K562 (cell line): ENCODE measurements around the gene SLC17A9. TPM values are rescaled to one million over a fixed set of nuclear protein-coding genes. Genes with fewer than 3 reads are reported as not detected.

Experiments
- ARNT ChIP-seq, 2 experiments: fragments of 450-650 bp; IDR thresholded peaks; 2 replicates each; pipeline ENCODE4 v1.6.1; 2016; ENCODE audit warnings: mild to moderate bottlenecking in 1 of 2
- CCAR2 ChIP-seq: fragments of 200-400 bp; formaldehyde crosslinking; IDR thresholded peaks from 2 replicates; pipeline ENCODE4 v1.6.1; 2017; ENCODE audit warnings: mild to moderate bottlenecking, low read depth, low read length
- CEBPG ChIP-seq, 3 experiments: fragments of 200-800 bp in 1 of 3; sonication (Bioruptor generic) in 1 of 3; sonication (generic) in 1 of 3; formaldehyde crosslinking in 1 of 3; IDR thresholded peaks in 2 of 3; conservative IDR thresholded peaks in 1 of 3; 2 replicates each; pipeline versions ENCODE4 v1.6.1 to v1.8.0; 2016 to 2022; ENCODE audit warnings: missing compliant biosample characterization in 2 of 3, missing genetic modification characterization in 2 of 3, mild to moderate bottlenecking in 1 of 3, missing genetic modification reagents in 1 of 3
- CHD1 ChIP-seq: fragments of 200-600 bp; sonication (generic); IDR thresholded peaks from one replicate; pipeline ENCODE4 v1.6.1; 2012; ENCODE audit warnings: mild to moderate bottlenecking, moderate library complexity, low read length, inconsistent platforms
- EP400 ChIP-seq: fragments of 450-650 bp; IDR thresholded peaks from 2 replicates; pipeline ENCODE4 v1.6.1; 2017; ENCODE audit warnings: antibody characterized with exemption, mild to moderate bottlenecking, moderate library complexity
- GATA2 ChIP-seq: sonication (generic); formaldehyde crosslinking; IDR thresholded peaks from 2 replicates; pipeline ENCODE4 v1.4.0; 2020; ENCODE audit warnings: mild to moderate bottlenecking, missing genetic modification reagents
- HDAC3 ChIP-seq: fragments of 450-650 bp; IDR thresholded peaks from 2 replicates; pipeline ENCODE4 v1.6.1; 2018; ENCODE audit warnings: borderline replicate concordance, mild to moderate bottlenecking, moderate library complexity; ENCODE audit not compliant: partially characterized antibody
- MAFG ChIP-seq: fragments of 450-650 bp; conservative IDR thresholded peaks from 2 replicates; pipeline ENCODE4 v1.6.1; 2016; ENCODE audit warnings: missing genetic modification characterization, missing compliant biosample characterization
- MAZ ChIP-seq, 2 experiments: fragments of 450-650 bp in 1 of 2; sonication (generic) in 1 of 2; formaldehyde crosslinking; IDR thresholded peaks in 1 of 2; conservative IDR thresholded peaks in 1 of 2; 2 replicates each; pipeline versions ENCODE4 v1.4.0 to v1.5.0; 2020; ENCODE audit warnings: mild to moderate bottlenecking in 1 of 2, missing genetic modification reagents in 1 of 2
- NFE2L1 ChIP-seq: fragments of 450-650 bp; IDR thresholded peaks from 2 replicates; pipeline ENCODE4 v1.6.1; 2016; ENCODE audit warnings: missing genetic modification characterization, low read depth, mild to moderate bottlenecking, missing compliant biosample characterization, moderate library complexity, borderline replicate concordance
- NFIX ChIP-seq: fragments of 250-450 bp; sonication (Bioruptor Pico); IDR thresholded peaks from 2 replicates; pipeline ENCODE4 v1.4.0; 2020; ENCODE audit warnings: low read depth, mild to moderate bottlenecking, moderate library complexity
- NR1H2 ChIP-seq: sonication (generic); formaldehyde crosslinking; IDR thresholded peaks from 2 replicates; pipeline ENCODE4 v1.4.0; 2020; ENCODE audit warnings: mild to moderate bottlenecking, missing genetic modification reagents
- NR2C1 ChIP-seq, 2 experiments: fragments of 450-650 bp; IDR thresholded peaks; 2 replicates each; pipeline ENCODE4 v1.6.1; 2017; ENCODE audit warnings: mild to moderate bottlenecking in 2 of 2, antibody characterized with exemption in 1 of 2, inconsistent platforms in 1 of 2, missing compliant biosample characterization in 1 of 2, missing genetic modification characterization in 1 of 2
- PCBP2 ChIP-seq: fragments of 200-400 bp; formaldehyde crosslinking; IDR thresholded peaks from 2 replicates; pipeline ENCODE4 v1.6.1; 2018; ENCODE audit warnings: low read length, low read depth, mild to moderate bottlenecking, moderate library complexity; ENCODE audit not compliant: poor library complexity, severe bottlenecking
- RBFOX2 ChIP-seq: fragments of 200-400 bp; formaldehyde crosslinking; IDR thresholded peaks from 2 replicates; pipeline ENCODE4 v1.6.1; 2017; ENCODE audit warnings: low read depth, mild to moderate bottlenecking, low read length, moderate library complexity
- TAF7 ChIP-seq: fragments of 450-650 bp; IDR thresholded peaks from 2 replicates; pipeline ENCODE4 v1.6.1; 2016; ENCODE audit warnings: missing genetic modification characterization, missing compliant biosample characterization
- TEAD4 ChIP-seq, 2 experiments: sonication (generic) in 1 of 2; formaldehyde crosslinking in 1 of 2; IDR thresholded peaks; 2 replicates each; pipeline versions ENCODE4 v1.6.1 to v1.8.0; 2012 to 2022; ENCODE audit warnings: borderline replicate concordance in 1 of 2, inconsistent platforms in 1 of 2, low read length in 1 of 2, mild to moderate bottlenecking in 1 of 2, missing genetic modification reagents in 1 of 2
- U2AF2 ChIP-seq: fragments of 200-400 bp; formaldehyde crosslinking; optimal IDR thresholded peaks from 2 replicates; pipeline ENCODE3; 2017; ENCODE audit warnings: low read depth, mild to moderate bottlenecking, low read length
- ZKSCAN8 ChIP-seq: fragments of 200-800 bp; sonication (Bioruptor generic); IDR thresholded peaks from 2 replicates; pipeline ENCODE4 v1.6.1; 2016; ENCODE audit warnings: missing genetic modification characterization, missing compliant biosample characterization
- ZNF121 ChIP-seq: sonication (generic); formaldehyde crosslinking; conservative IDR thresholded peaks from 2 replicates; pipeline ENCODE4 v1.8.0; 2022; ENCODE audit warnings: missing genetic modification reagents
- ZNF431 ChIP-seq: sonication (generic); formaldehyde crosslinking; IDR thresholded peaks from 2 replicates; pipeline ENCODE4 v1.8.0; 2022; ENCODE audit warnings: mild to moderate bottlenecking, missing genetic modification reagents
- polyA plus RNA-seq, 8 experiments: library from polyadenylated mRNA; depleted of rRNA in 4 of 8; stranded (reverse) in 5 of 8; unstranded in 3 of 8; fragments of >200 nt; fragmentation: Nextera tagmentation in 2 of 8; fragmentation: Illumina TruSeq in 1 of 8; extraction: Ambion mirVana in 2 of 8; extraction: Trizol in 1 of 8; gene quantifications; 2 replicates each; pipeline versions ENCODE4 v1.2.1 to v1.2.3, GENCODE V29; 2011 to 2014; ENCODE audit warnings: inconsistent platforms in 1 of 8, missing spikeins in 1 of 8
- total RNA-seq, 7 experiments: library from RNA; depleted of rRNA in 6 of 7; stranded (reverse); fragments of >200 nt in 6 of 7; fragmentation: Illumina TruSeq in 2 of 7; extraction: Trizol in 2 of 7; gene quantifications; 2 replicates each; pipeline versions ENCODE4 v1.2.1 to v1.2.3, GENCODE V29; 2011 to 2021; ENCODE audit warnings: low replicate concordance in 1 of 7
- TF ChIP-seq, protein P1 (sequence below): sonication (generic); formaldehyde crosslinking; IDR thresholded peaks from 2 replicates; pipeline ENCODE4 v1.8.0; 2022; ENCODE audit warnings: mild to moderate bottlenecking, missing genetic modification reagents
- TF ChIP-seq, protein P2 (sequence below): fragments of 250-450 bp; sonication (Bioruptor Pico); IDR thresholded peaks from 2 replicates; pipeline ENCODE4 v1.8.0; 2022; ENCODE audit warnings: moderate library complexity, mild to moderate bottlenecking, inconsistent platforms

The SLC17A9 gene
- total and polyA plus RNA-seq, 9 of the 15 experiments (the other 6 are each of a cell fraction or from before 2014, with no cell fraction given) = 0.04 to 0.31 TPM; not detected in 7

DNA sequence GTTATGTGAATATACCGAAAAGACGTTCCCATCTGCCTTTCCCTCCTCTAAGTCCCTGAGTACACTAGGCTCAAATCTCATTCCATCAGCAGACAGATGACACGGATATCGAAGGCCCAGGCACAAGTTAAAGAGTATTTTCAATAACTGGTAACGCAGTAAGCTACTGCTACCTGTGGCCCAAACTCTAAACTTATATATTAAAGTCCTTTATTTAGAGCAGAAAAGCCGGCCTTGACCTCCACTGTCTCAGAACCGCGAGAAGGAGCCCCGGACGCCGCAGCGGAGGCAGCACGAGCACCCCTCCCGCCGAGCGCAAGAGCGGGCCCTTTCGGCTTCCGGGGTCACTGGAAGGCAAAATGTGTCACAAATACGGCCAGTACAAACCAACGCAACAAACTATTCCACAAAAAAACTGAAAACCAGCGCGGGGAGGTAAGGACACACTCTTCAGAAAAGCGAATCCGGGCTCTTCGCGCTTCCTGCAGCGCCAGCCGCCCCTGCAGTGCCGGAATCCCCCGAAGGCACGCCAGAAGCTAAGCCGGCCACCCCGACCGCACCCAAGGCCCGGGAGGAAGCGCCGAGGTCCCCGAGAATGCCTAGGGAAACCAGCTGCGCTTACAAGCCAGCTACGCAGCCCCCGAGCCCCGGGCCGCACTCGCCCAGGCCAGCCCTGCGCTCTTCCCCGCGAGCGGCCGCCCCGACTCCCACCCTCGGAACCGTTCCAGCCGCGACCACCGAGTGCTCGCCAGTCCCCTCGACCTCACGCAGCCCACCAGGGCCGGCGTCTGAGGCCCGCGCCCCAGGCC lies 26.9 kb upstream of the SLC17A9 start (continued):
- TF ChIP-seq NR1H2 (CRISPR knock-in tag) = no peak
- TF ChIP-seq, protein P1, sequence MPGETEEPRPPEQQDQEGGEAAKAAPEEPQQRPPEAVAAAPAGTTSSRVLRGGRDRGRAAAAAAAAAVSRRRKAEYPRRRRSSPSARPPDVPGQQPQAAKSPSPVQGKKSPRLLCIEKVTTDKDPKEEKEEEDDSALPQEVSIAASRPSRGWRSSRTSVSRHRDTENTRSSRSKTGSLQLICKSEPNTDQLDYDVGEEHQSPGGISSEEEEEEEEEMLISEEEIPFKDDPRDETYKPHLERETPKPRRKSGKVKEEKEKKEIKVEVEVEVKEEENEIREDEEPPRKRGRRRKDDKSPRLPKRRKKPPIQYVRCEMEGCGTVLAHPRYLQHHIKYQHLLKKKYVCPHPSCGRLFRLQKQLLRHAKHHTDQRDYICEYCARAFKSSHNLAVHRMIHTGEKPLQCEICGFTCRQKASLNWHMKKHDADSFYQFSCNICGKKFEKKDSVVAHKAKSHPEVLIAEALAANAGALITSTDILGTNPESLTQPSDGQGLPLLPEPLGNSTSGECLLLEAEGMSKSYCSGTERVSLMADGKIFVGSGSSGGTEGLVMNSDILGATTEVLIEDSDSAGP (CRISPR knock-in tag) = no peak
- no peak for TF ChIP-seq RBFOX2
- no peak for TF ChIP-seq NFE2L1 (tag)
- TF ChIP-seq MAZ (CRISPR knock-in tag; conservative IDR thresholded peaks at IDR 0.05 in 1 of 2, IDR thresholded peaks at IDR 0.05 in 1 of 2) = 0 out of 4 replicates have a peak, but pooled peaks of 1 of the 2 experiments have one; percentile 18
- TF ChIP-seq U2AF2 = no peak
- no peak for TF ChIP-seq CCAR2
- no peak for TF ChIP-seq ZKSCAN8 (CRISPR knock-in tag)
- no peak for TF ChIP-seq ZNF121
- TF ChIP-seq ARNT (IDR thresholded peaks at IDR 0.05) = no peak
- peak; percentile 57 for TF ChIP-seq NR2C1 (IDR thresholded peaks at IDR 0.05)
- TF ChIP-seq NR2C1 (tag; IDR thresholded peaks at IDR 0.05) = peak; percentile 58
- peak; percentile 37; the same call in 1 of the 2 replicates for TF ChIP-seq EP400
- TF ChIP-seq MAFG (tag) = no peak
- TF ChIP-seq ZNF431 (CRISPR knock-in tag) = no peak
- TF ChIP-seq HDAC3 = no peak
- no peak for TF ChIP-seq CHD1
- no peak for TF ChIP-seq TAF7
- TF ChIP-seq PCBP2 = no peak
- TF ChIP-seq CEBPG (CRISPR knock-in tag; IDR thresholded peaks at IDR 0.05) = no peak
- TF ChIP-seq CEBPG (tag; conservative IDR thresholded peaks at IDR 0.05 in 1 of 2, IDR thresholded peaks at IDR 0.05 in 1 of 2) = no peak
- TF ChIP-seq TEAD4 (IDR thresholded peaks at IDR 0.05; ENCODE audit: low read length) = no peak
- TF ChIP-seq TEAD4 (CRISPR knock-in tag; IDR thresholded peaks at IDR 0.05; ENCODE audit: borderline replicate concordance) = no peak
- TF ChIP-seq, protein P2, sequence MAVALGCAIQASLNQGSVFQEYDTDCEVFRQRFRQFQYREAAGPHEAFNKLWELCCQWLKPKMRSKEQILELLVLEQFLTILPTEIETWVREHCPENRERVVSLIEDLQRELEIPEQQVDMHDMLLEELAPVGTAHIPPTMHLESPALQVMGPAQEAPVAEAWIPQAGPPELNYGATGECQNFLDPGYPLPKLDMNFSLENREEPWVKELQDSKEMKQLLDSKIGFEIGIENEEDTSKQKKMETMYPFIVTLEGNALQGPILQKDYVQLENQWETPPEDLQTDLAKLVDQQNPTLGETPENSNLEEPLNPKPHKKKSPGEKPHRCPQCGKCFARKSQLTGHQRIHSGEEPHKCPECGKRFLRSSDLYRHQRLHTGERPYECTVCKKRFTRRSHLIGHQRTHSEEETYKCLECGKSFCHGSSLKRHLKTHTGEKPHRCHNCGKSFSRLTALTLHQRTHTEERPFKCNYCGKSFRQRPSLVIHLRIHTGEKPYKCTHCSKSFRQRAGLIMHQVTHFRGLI (CRISPR knock-in tag) = no peak
- no peak for TF ChIP-seq NFIX (CRISPR knock-in tag)
- TF ChIP-seq GATA2 (CRISPR knock-in tag) = no peak
